ENCODE measurements around the gene RRP1B.

DNA sequence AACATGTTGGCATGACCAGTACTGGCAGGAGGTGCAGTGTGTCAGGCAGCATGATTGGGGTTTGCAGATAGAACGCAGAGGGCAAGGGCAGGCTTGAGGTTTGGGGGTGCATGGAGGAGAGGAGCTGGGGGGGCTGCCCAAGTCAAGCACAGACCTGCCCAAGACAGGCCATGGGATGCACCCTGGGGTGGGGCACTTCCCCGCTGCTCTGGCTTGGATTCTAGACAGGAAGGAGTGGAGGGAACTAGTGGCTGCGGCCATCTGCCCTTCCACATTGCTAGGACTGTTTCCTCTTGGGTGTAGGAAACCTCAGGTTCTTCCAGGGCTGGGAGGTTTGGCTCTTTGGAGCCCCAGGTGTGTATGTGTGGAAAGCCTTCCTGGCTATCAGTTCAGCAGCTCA lies 62.6 kb downstream of the RRP1B start:
- no peak for TF ChIP-seq POLR2AphosphoS5 (IDR thresholded peaks at IDR 0.05; ENCODE audit: borderline replicate concordance, low read depth, low read length)
- TF ChIP-seq EZH2 (IDR thresholded peaks at IDR 0.05) = no peak
- TF ChIP-seq FOXP2 (optimal IDR thresholded peaks at IDR 0.05; ENCODE audit: control extremely low read depth, extremely low read length, insufficient read depth) = no peak

Data from SK-N-MC (cell line).